HCT116 (cell line): Measurements from ENCODE around the gene SLTM. TPM values are rescaled to one million over a fixed set of nuclear protein-coding genes. Genes with fewer than 3 reads are reported as not detected.

ENCODE experiments used
- ATAC-seq: fragments of 200-7000 bp; cut with Tn5 transposase; 2 replicates; pipeline ENCODE4 v1.9.1; 2020; ENCODE audit warnings: mild to moderate bottlenecking, moderate library complexity
- BruUV-seq: library from RNA; stranded (reverse); fragments of 400-500 nt; replicated peaks from 2 replicates; lab custom pipeline; 2021; lab: Mats Ljungman, UMichigan
- CTCF ChIA-PET: fragments of 300-600 bp; sonication (Branson Sonifier 250); formaldehyde crosslinking; loops from one replicate; lab custom pipeline; 2021; ENCODE audit warnings: antibody characterized with exemption; lab: Charles Lee
- POLR2A ChIA-PET: fragments of 300-600, 350-600 bp; sonication (Branson Sonifier 250); formaldehyde crosslinking; loops from one replicate; lab custom pipeline; 2021; ENCODE audit warnings: antibody characterized with exemption; lab: Charles Lee
- RAD21 ChIA-PET, 2 experiments: fragments of 300-600 bp; sonication (Branson Sonifier 250); formaldehyde crosslinking; loops; one replicate each; lab custom pipeline; 2023; ENCODE audit warnings: low total read pairs in 2 of 2; ENCODE audit not compliant: uncharacterized antibody in 2 of 2, unreplicated experiment in 2 of 2, low non-redundant PET in 1 of 2; lab: Charles Lee
- DNase-seq: peaks from one replicate; pipeline ENCODE4 v3.0.0-alpha.2; 2010; ENCODE audit warnings: low read depth, low spot score
- H2AFZ ChIP-seq: fragments of 200-600 bp; shearing (Covaris generic), sonication (generic); 2 replicates; pipeline ENCODE4 v1.6.1; 2017; ENCODE audit warnings: low read depth, mixed run types, mixed read lengths, antibody characterized with exemption, low read length; ENCODE audit not compliant: poor library complexity, severe bottlenecking
- H3K27ac ChIP-seq: 2 replicates; pipeline ENCODE4 v1.5.1; 2012; ENCODE audit warnings: low read depth, low read length
- H3K27me3 ChIP-seq: fragments of 200-600 bp; sonication (generic); 2 replicates; pipeline ENCODE4 v1.6.1; 2016; ENCODE audit warnings: mixed run types, low read length, mixed read lengths; ENCODE audit not compliant: insufficient read depth
- H3K36me3 ChIP-seq, 2 experiments: fragments of 200-500 bp in 1 of 2; fragments of 200-600 bp in 1 of 2; sonication (Bioruptor generic) in 1 of 2; sonication (generic) in 1 of 2; 2 replicates each; pipeline versions ENCODE4 v1.5.1 to v1.6.1; 2014 to 2016; ENCODE audit warnings: low read length in 2 of 2, inconsistent platforms in 1 of 2, mixed read lengths in 1 of 2, mixed run types in 1 of 2; ENCODE audit not compliant: insufficient read depth in 2 of 2, control insufficient read depth in 1 of 2
- H3K4me1 ChIP-seq, 2 experiments: fragments of 200-600 bp in 1 of 2; sonication (generic) in 1 of 2; 2 replicates each; pipeline versions ENCODE4 v1.5.1 to v1.6.1; 2012 to 2017; ENCODE audit warnings: low read length in 2 of 2, inconsistent platforms in 1 of 2, mild to moderate bottlenecking in 1 of 2, mixed read lengths in 1 of 2, mixed run types in 1 of 2, moderate library complexity in 1 of 2; ENCODE audit not compliant: insufficient read depth in 2 of 2, control insufficient read depth in 1 of 2
- H3K4me2 ChIP-seq: fragments of 200-600 bp; sonication (generic); 2 replicates; pipeline ENCODE4 v1.6.1; 2017; ENCODE audit warnings: mixed run types, low read length, mixed read lengths
- H3K4me3 ChIP-seq, 2 experiments: fragments of 200-600 bp in 1 of 2; sonication (generic) in 1 of 2; replicated peaks in 1 of 2; 2 replicates each; pipeline ENCODE4 v1.5.1; 2011 to 2016; ENCODE audit warnings: low read length in 2 of 2, control low read depth in 1 of 2, low read depth in 1 of 2, mild to moderate bottlenecking in 1 of 2, mixed read lengths in 1 of 2, mixed run types in 1 of 2
- H3K79me2 ChIP-seq: fragments of 200-600 bp; sonication (generic); 2 replicates; pipeline ENCODE4 v1.6.1; 2017; ENCODE audit warnings: mild to moderate bottlenecking, mixed run types, low read length, moderate library complexity, mixed read lengths; ENCODE audit not compliant: insufficient read depth
- H3K9ac ChIP-seq: fragments of 200-600 bp; sonication (generic); 2 replicates; pipeline ENCODE4 v1.6.1; 2016; ENCODE audit warnings: low read length, mixed read lengths
- H3K9me2 ChIP-seq: fragments of 200-600 bp; sonication (generic), shearing (Covaris generic); 2 replicates; pipeline ENCODE4 v1.6.1; 2017; ENCODE audit warnings: mixed run types, mild to moderate bottlenecking, moderate library complexity; ENCODE audit not compliant: insufficient read depth
- H3K9me3 ChIP-seq, 2 experiments: fragments of 200-500 bp in 1 of 2; fragments of 200-600 bp in 1 of 2; sonication (Bioruptor generic) in 1 of 2; sonication (generic) in 1 of 2; 2 replicates each; pipeline ENCODE4 v1.6.1; 2014 to 2017; ENCODE audit warnings: low read length in 2 of 2, mixed read lengths in 2 of 2, inconsistent platforms in 1 of 2, low read depth in 1 of 2, mild to moderate bottlenecking in 1 of 2, mixed run types in 1 of 2, moderate library complexity in 1 of 2; ENCODE audit not compliant: control insufficient read depth in 1 of 2, insufficient read depth in 1 of 2
- H4K20me1 ChIP-seq: fragments of 200-600 bp; sonication (generic), shearing (Covaris generic); 2 replicates; pipeline ENCODE4 v1.6.1; 2017; ENCODE audit warnings: mixed run types, mild to moderate bottlenecking, moderate library complexity; ENCODE audit not compliant: insufficient read depth
- CBX3 ChIP-seq: IDR thresholded peaks from 2 replicates; pipeline ENCODE4 v1.6.1; 2012; ENCODE audit warnings: low read depth
- CTCF ChIP-seq, 3 experiments: fragments of 200-600 bp in 1 of 3; sonication (generic) in 1 of 3; IDR thresholded peaks in 2 of 3; conservative IDR thresholded peaks in 1 of 3; 2 replicates each; pipeline ENCODE4 v1.5.1; 2012 to 2017; ENCODE audit warnings: low read depth in 2 of 3, low read length in 2 of 3, antibody characterized with exemption in 1 of 3, borderline replicate concordance in 1 of 3, control low read depth in 1 of 3, mild to moderate bottlenecking in 1 of 3, mixed read lengths in 1 of 3, mixed run types in 1 of 3, moderate library complexity in 1 of 3; ENCODE audit not compliant: insufficient read depth in 1 of 3
- EGR1 ChIP-seq: IDR thresholded peaks from 2 replicates; pipeline ENCODE4 v1.6.1; 2012; ENCODE audit warnings: low read depth
- ELF1 ChIP-seq: IDR thresholded peaks from 2 replicates; pipeline ENCODE4 v1.6.1; 2012; ENCODE audit warnings: low read depth, borderline replicate concordance
- EZH2 ChIP-seq: fragments of 200-600 bp; sonication (generic); IDR thresholded peaks from 2 replicates; pipeline ENCODE4 v1.6.1; 2017; ENCODE audit warnings: antibody characterized with exemption, mixed run types
- EZH2phosphoT487 ChIP-seq: fragments of 200-600 bp; IDR thresholded peaks from 2 replicates; pipeline ENCODE4 v1.6.1; 2018; ENCODE audit warnings: antibody characterized with exemption, borderline replicate concordance
- FOSL1 ChIP-seq: IDR thresholded peaks from 2 replicates; pipeline ENCODE4 v1.6.1; 2012; ENCODE audit warnings: low read depth
- JUND ChIP-seq: IDR thresholded peaks from 2 replicates; pipeline ENCODE4 v1.6.1; 2012
- MAX ChIP-seq: IDR thresholded peaks from 2 replicates; pipeline ENCODE4 v1.6.1; 2012
- POLR2A ChIP-seq: IDR thresholded peaks from 2 replicates; pipeline ENCODE4 v1.7.0; 2011; ENCODE audit warnings: borderline replicate concordance; ENCODE audit not compliant: insufficient read depth, insufficient read length; ENCODE audit errors: extremely low read depth
- POLR2AphosphoS5 ChIP-seq: IDR thresholded peaks from 2 replicates; pipeline ENCODE4 v1.6.1; 2011; ENCODE audit warnings: mild to moderate bottlenecking, low read depth, low read length, moderate library complexity
- RAD21 ChIP-seq: IDR thresholded peaks from 2 replicates; pipeline ENCODE4 v1.6.1; 2012; ENCODE audit warnings: low read depth, mild to moderate bottlenecking
- REST ChIP-seq: IDR thresholded peaks from 2 replicates; pipeline ENCODE4 v1.6.1; 2012; ENCODE audit warnings: low read depth
- SRF ChIP-seq: IDR thresholded peaks from 2 replicates; pipeline ENCODE4 v1.6.1; 2012; ENCODE audit warnings: low read depth
- TCF7L2 ChIP-seq: IDR thresholded peaks from 2 replicates; pipeline ENCODE4 v1.7.0; 2011; ENCODE audit warnings: borderline replicate concordance, inconsistent platforms; ENCODE audit not compliant: insufficient read depth, insufficient read length; ENCODE audit errors: extremely low read depth
- ZBTB33 ChIP-seq: IDR thresholded peaks from 2 replicates; pipeline ENCODE4 v1.6.1; 2011; ENCODE audit warnings: mild to moderate bottlenecking, low read length, moderate library complexity; ENCODE audit not compliant: insufficient replicate concordance; ENCODE audit errors: extremely low read depth
- ZFX ChIP-seq: fragments of 450-650 bp; IDR thresholded peaks from 2 replicates; pipeline ENCODE4 v1.6.1; 2017
- ZNF274 ChIP-seq: fragments of 200-500 bp; sonication (Bioruptor generic); IDR thresholded peaks from 2 replicates; pipeline ENCODE4 v1.6.1; 2014; ENCODE audit warnings: mild to moderate bottlenecking, low read depth, low read length, inconsistent platforms
- intact Hi-C: fragments of 100-400 bp; cut with micrococcal nuclease; formaldehyde crosslinking; loops from 2 replicates; pipeline ENCODE4 v1.10.0; 2022
- total RNA-seq: library from RNA; stranded (reverse); gene quantifications from one replicate; pipeline ENCODE4 v1.2.1, GENCODE V29; 2021; ENCODE audit not compliant: unreplicated experiment
- TF ChIP-seq, protein P1 (sequence below): IDR thresholded peaks from 2 replicates; pipeline ENCODE4 v1.6.1; 2012

SLTM gene
- total RNA-seq, 1 experiment from 2014 or later, result 88.7 TPM

- POLR2A ChIA-PET, result no interaction called here
- RAD21 ChIA-PET, result no interaction called here
- intact Hi-C loops, result no loop called here
- TF ChIP-seq POLR2A (no peak), EGR1 (no peak), ZNF274 (no peak), MAX (no peak), FOSL1 (no peak), CTCF (IDR thresholded peaks at IDR 0.05 in 2 of 3, conservative IDR thresholded peaks at IDR 0.05 in 1 of 3; ENCODE audit: borderline replicate concordance in 1 of 3, insufficient read depth in 1 of 3, low read depth in 2 of 3, low read length in 2 of 3) (no peak), SRF (no peak), TCF7L2 (no peak), REST (no peak), ZFX (no peak), EZH2phosphoT487 (no peak), CBX3 (no peak), JUND (no peak), EZH2 (no peak), ZBTB33 (no peak), ELF1 (no peak), RAD21 (no peak), POLR2AphosphoS5 (no peak)
- TF ChIP-seq, protein P1, sequence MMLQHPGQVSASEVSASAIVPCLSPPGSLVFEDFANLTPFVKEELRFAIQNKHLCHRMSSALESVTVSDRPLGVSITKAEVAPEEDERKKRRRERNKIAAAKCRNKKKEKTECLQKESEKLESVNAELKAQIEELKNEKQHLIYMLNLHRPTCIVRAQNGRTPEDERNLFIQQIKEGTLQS, result no peak
- TF ChIP-seq, all 23 proteins: peak for 0
- no peak overlapping the region for H3K27ac ChIP-seq
- CTCF ChIA-PET, result interaction anchor here (1.0 kb wide), 1 partner anchor 17 kb away, joined by 3 read pairs; no protein-coding TSS in a partner anchor
- no peaks in the 10 kb centered on the region for H3K79me2 ChIP-seq
- BruUV-seq, result no TSS peak
- no peaks in the 10 kb centered on the region; a peak in 1 of 4 replicates for H3K4me1 ChIP-seq
- no peaks in the 10 kb centered on the region for H3K36me3 ChIP-seq
- no peak overlapping the region for H3K4me3 ChIP-seq
- H3K27me3 ChIP-seq, result no peaks in the 10 kb centered on the region
- ATAC-seq (no peak), DNase-seq (no peak)
- H3K9me2 ChIP-seq, result no peaks in the 10 kb centered on the region
- H2AFZ ChIP-seq, result no peak overlapping the region
- H3K4me2 ChIP-seq, result no peak overlapping the region
- H3K9ac ChIP-seq, result no peak overlapping the region
- H3K9me3 ChIP-seq, result no peaks in the 10 kb centered on the region
- no peaks in the 10 kb centered on the region for H4K20me1 ChIP-seq
Measured at GRCh38 chr15:58962662-58963565, 29.4 kb upstream of the SLTM start.
